ENCODE data around the gene AGAP9. TPM values are rescaled to one million over a fixed set of nuclear protein-coding genes. Genes with fewer than 3 reads are reported as not detected.

Gene AGAP9
- 4.3 and 4.6 TPM in 2 replicates for total RNA-seq (2014; rRNA removed; shearing (Covaris generic))

DNA sequence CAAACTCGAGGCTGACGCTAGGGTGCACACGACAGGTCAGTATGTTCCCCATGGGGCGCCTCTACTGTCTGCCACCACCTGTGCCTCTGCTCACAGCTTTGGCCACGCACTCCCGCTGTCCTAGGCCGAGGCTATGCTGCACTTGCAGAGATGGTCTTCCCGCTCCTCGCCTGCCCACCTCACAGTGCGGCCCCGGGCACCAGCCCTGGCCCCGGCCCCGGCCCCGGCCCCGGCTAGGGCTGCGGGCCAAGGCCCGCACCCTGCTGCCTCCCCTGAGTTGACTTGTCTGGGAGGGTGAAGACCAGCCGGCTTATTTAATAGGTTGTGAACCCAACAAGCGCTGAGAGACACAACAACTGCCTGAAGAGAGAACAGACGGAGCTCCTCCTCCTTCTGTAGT lies at the start of gene AGAP9:
Gene AGAP9 (minus strand): TSS at position 164 of the 400 bp plus-strand sequence. CDS start 112 bp downstream, at position 52.

DNA sequence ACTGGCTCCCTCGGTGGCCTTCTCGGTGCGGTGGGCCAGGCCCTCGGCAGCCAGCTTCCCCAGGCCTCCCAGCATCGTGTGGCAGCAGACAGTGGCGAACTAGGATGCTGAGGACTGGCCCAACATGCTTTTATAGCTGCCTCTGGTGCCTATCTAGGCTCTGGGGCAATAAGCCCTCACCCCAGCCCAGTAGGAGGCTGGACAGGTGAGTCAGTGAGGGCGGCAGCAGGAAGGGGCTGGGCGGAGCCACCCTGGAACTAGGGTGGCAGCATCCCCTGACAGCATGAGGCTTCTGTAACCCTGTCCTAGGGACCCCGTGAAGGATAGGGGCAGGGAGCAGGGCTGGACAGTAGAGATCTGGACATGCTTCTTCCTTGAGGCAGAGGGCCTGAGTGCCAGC lies 31.8 kb downstream of the AGAP9 start, which contains the start of gene FAM25G:
Gene FAM25G (minus strand): TSS at position 101 of the 400 bp plus-strand sequence. CDS start 26 bp downstream, at position 75.

DNA sequence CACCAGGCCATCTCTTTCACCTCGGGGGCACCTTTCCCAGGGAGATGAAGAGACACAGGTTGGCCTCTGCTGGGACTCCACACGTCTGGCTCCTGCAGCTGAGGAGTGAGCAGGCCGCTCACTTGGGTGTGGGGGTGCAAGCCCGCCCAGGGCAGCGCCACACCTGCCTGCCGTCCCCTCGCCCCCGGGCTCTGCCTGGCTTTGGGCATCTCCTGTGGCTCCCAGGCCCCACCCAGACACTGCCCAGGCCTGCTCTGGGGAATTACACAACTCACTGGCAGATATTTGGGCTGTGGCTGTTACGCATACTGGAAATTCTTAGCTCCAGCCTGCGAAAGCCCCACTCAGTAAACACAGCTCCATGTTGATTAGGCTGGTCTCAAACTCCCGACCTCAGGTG lies 39.5 kb downstream of the AGAP9 start, which contains the start of gene ANXA8:
Gene ANXA8 (minus strand): TSS at position 193 of the 400 bp plus-strand sequence. CDS start 182 bp downstream, at position 11.

Small RNA genes lying within 50 kb of the gene (small RNA-seq; reads per million reads assigned to genes)
- not detected for gene AL591684.3
- gene RNA5SP312: not detected

Other genes with a start within 250 kb of the AGAP9 start
- gene GDF10, start 223.4 kb downstream of the AGAP9 start, total RNA-seq (2014; rRNA removed; shearing (Covaris generic)): not detected in 2 replicates
- gene GDF2, start 201.2 kb downstream of the AGAP9 start, total RNA-seq (2014; rRNA removed; shearing (Covaris generic)): not detected in 2 replicates
- not detected in 2 replicates for gene RBP3, start 175.3 kb downstream of the AGAP9 start, total RNA-seq (2014; rRNA removed; shearing (Covaris generic))
- gene ZNF488, start 139.3 kb downstream of the AGAP9 start, total RNA-seq (2014; rRNA removed; shearing (Covaris generic)): 0.15 and 0.32 TPM in 2 replicates
- gene ANXA8, start 39.5 kb downstream of the AGAP9 start, total RNA-seq (2014; rRNA removed; shearing (Covaris generic)): 0.21 and 0.34 TPM in 2 replicates
- not detected in 2 replicates for gene FAM25G, start 31.9 kb downstream of the AGAP9 start, total RNA-seq (2014; rRNA removed; shearing (Covaris generic))
- 0.04 and 0.24 TPM in 2 replicates for gene SYT15B, start 240.0 kb upstream of the AGAP9 start, total RNA-seq (2014; rRNA removed; shearing (Covaris generic))